GM18508 (cell line): Measurements from ENCODE around the gene GIPC3.

Experiments used
- ATAC-seq: cut with Tn5 transposase; IDR thresholded peaks from one replicate; pipeline ENCODE4 v1.9.1; 2021; ENCODE audit warnings: moderate number of reproducible peaks; ENCODE audit not compliant: insufficient read depth, unreplicated experiment

Gene GIPC3

GRCh38 chr19:3632739-3633558, 47.7 kb downstream of the GIPC3 start:
- ATAC-seq: no peak

DNA sequence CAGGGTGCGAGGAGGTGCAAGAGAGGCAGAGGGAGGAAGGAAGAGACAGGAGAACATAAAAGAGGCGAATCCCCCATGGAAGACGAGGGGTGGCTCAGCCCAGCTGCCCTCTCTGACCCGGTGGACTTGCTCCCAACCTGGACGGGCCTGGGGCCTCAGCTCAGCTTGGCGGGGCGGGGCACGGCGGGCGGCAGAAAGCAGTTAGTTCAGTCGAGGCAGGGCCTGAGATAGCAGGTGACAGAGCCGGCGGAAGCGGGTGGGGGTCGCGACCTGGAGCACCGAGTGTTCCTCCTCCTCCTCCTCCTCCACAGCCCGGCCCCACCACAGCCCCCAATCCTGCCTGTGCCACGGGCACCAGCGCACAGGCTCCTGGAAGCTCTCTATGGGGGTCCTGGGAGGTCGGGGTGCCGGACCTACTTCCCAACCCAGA, 48.3 kb downstream of the GIPC3 start:
- ATAC-seq: no peak

DNA sequence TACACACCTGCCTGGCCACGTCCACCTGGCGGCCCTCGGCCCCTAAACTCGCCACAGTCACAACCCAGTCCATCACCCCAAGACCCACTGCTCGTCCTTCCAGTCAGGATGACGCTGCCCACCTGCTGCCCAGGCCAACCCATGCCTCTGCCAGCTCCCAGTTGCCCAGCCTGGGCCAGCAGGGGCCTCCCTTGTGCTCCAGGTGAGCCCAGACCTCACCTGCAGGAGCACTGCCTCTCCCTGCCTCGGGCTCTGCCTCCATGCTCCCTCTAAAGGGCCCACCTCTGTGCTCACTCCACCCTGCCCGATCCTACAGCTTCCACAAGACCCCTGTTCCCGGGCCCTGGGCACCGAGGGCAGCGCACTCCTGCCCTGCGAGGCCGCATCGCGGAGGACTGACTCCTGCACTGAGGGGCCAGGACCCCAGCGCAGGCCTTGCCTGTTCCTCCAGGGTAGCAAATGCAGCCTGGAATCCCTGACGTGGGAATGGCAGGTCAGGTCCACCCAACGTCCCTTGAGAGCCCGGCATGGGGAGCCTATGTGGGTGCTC, 49.3 kb downstream of the GIPC3 start:
- no peak for ATAC-seq

GRCh38 chr19:3636506-3636905, 51.2 kb downstream of the GIPC3 start:
- no peak for ATAC-seq

DNA sequence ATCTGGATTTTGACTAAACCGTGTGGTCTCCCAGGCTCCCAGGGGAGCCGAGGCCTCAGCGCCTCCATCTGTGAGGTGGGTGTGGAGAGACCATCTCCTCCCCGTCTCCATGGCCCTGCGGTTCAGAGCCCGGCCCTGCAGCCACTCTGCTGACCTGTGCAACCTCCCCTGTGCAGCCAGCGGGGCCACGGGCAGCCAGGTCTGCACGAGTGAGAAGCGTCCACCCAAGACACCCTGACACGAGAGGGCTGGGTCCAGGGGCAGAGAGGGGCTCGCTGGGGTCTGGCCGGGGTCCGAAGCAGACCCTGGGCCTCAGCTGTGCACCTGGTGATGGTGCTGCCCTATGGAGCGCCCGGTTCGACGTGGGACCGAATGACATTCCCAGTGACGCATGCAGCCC, 51.7 kb downstream of the GIPC3 start:
- no peak for ATAC-seq

DNA sequence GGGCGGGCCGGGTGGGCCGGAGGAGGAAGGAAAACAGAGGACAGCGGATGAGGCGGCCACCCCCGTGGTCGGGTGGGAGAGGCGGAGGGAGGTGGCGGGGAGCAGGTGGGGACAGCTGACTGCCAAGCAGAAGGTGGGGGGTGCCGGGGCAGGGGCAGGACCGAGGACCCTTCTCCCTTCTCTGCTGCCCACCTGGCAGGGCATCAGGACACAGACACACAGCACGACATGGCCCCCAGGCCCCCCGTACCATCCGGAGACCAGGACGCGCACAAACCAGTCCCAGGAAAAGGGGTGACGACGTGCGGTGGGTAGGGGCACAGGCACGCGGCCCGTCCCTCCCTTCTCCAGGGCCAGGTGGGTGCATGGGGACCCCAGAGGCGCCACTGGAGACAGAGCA, 52.3 kb downstream of the GIPC3 start:
- ATAC-seq: no peak

- ATAC-seq: no peak
These were observed 53.2 kb downstream of the GIPC3 start for GRCh38 chr19:3638208-3639193.

DNA sequence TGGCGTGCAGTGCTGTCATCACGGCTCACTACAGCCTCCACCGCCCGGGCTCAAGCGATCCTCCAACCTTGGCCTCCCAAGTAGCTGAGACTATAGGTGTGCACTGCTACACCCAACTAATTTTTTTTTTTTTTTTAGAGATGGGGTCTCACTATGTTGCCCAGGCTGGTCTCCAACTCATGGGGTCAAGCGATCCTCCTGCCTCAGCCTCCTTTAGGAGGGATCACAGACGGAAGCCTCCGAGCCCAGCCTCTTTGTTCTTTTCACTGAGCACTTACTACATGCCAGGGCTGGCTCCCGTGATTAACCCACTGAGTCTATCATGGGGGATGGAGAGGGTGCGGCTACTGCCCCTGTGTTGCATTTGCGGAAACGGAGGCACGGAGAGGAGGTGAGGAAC, 54.2 kb downstream of the GIPC3 start:
- ATAC-seq: no peak

GRCh38 chr19:3641515-3642269, 56.4 kb downstream of the GIPC3 start:
- no peak for ATAC-seq

DNA sequence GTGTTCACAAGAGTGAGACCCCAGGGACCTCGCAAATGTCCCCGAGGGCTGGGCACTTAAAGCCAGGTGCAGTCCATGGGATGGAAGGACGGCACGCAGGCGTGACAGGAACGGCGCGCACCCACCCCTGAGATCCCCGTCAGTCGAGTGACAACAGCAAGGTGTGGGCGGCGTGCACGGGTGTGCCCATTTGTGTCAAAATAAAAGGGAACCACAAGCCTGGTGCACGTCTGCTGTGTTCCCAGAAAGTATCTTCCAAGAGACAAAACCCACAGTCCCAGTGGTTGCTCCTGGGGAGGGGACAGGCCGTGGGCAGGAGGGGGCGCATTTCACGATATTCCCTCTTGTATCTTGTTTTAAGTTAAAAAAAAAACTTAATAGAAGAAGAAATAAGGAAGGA, 57.0 kb downstream of the GIPC3 start:
- ATAC-seq: no peak
